B cell (primary cell): ENCODE measurements around the gene LRRC3. TPM values are rescaled to one million over a fixed set of nuclear protein-coding genes. Genes with fewer than 3 reads are reported as not detected.

Experiments
- ATAC-seq: fragments of 200-7000 bp; cut with Tn5 transposase; one replicate; pipeline ENCODE4 v1.10.0; 2021; ENCODE audit warnings: low read depth, mild to moderate bottlenecking, moderate number of reproducible peaks, moderate library complexity
- CTCF ChIA-PET: fragments of 350-600 bp; sonication (Branson Sonifier 250); formaldehyde crosslinking; loops from one replicate; lab custom pipeline; 2021; ENCODE audit warnings: antibody characterized with exemption, inconsistent platforms; lab: Charles Lee
- POLR2A ChIA-PET: fragments of 350-600 bp; sonication (Branson Sonifier 250); formaldehyde crosslinking; loops from one replicate; lab custom pipeline; 2021; ENCODE audit warnings: antibody characterized with exemption; lab: Charles Lee
- DNase-seq: peaks from one replicate; pipeline ENCODE4 v3.0.0; 2013
- H2AFZ ChIP-seq: 2 replicates; pipeline ENCODE4 v1.6.1; 2012; ENCODE audit warnings: mild to moderate bottlenecking, low read depth, low read length; ENCODE audit not compliant: insufficient read depth, poor library complexity, severe bottlenecking
- H3K27ac ChIP-seq, 2 donors: 1 replicate in 1 of 2; 2 replicates in 1 of 2; pipeline ENCODE4 v1.5.1; 2012 to 2013; ENCODE audit warnings: low read length in 2 of 2, mild to moderate bottlenecking in 2 of 2, moderate library complexity in 1 of 2
- H3K27me3 ChIP-seq, 4 experiments: fragments of 200-600 bp in 1 of 4; sonication (generic) in 1 of 4; replicated peaks in 1 of 4; 1 replicate in 2 of 4; 2 replicates in 2 of 4; pipeline versions ENCODE4 v1.6.1 to v1.7.0; 2013 to 2016; ENCODE audit warnings: low read length in 3 of 4, mild to moderate bottlenecking in 2 of 4, mixed read lengths in 1 of 4, moderate library complexity in 1 of 4; ENCODE audit not compliant: insufficient read depth in 4 of 4, control insufficient read depth in 3 of 4; ENCODE audit errors: control extremely low read depth in 1 of 4
- H3K36me3 ChIP-seq, 2 experiments: replicated peaks in 1 of 2; 1 replicate in 1 of 2; 2 replicates in 1 of 2; pipeline versions ENCODE4 v1.6.1 to v1.7.1; 2013; ENCODE audit warnings: low read length in 1 of 2; ENCODE audit not compliant: insufficient read depth in 2 of 2, control insufficient read depth in 1 of 2; ENCODE audit errors: control extremely low read depth in 1 of 2, extremely low read depth in 1 of 2
- H3K4me1 ChIP-seq, 2 donors: fragments of 200-600 bp in 1 of 2; sonication (generic) in 1 of 2; 1 replicate in 1 of 2; 2 replicates in 1 of 2; pipeline versions ENCODE4 v1.5.1 to v1.6.1; 2013 to 2017; ENCODE audit warnings: low read length in 2 of 2; ENCODE audit not compliant: control insufficient read depth in 2 of 2, insufficient read depth in 2 of 2
- H3K4me2 ChIP-seq: replicated peaks from 2 replicates; pipeline ENCODE3; 2012; ENCODE audit warnings: mild to moderate bottlenecking, low read depth, low read length; ENCODE audit not compliant: poor library complexity, severe bottlenecking
- H3K4me3 ChIP-seq, 5 experiments: fragments of 200-600 bp in 1 of 5; sonication (generic) in 1 of 5; 1 replicate in 3 of 5; 2 replicates in 2 of 5; pipeline versions ENCODE4 v1.5.1 to v1.7.0; 2011 to 2016; ENCODE audit warnings: low read length in 4 of 5, mild to moderate bottlenecking in 4 of 5, low read depth in 2 of 5, control low read depth in 1 of 5, moderate library complexity in 1 of 5; ENCODE audit not compliant: insufficient read depth in 1 of 5; ENCODE audit errors: control extremely low read depth in 1 of 5, extremely low read depth in 1 of 5
- H3K79me2 ChIP-seq: fragments of 200-600 bp; sonication (generic); one replicate; pipeline ENCODE4 v1.6.0; 2016; ENCODE audit warnings: low read length; ENCODE audit not compliant: control insufficient read depth, insufficient read depth
- H3K9ac ChIP-seq: fragments of 200-600 bp; sonication (generic); 2 replicates; pipeline ENCODE4 v1.6.1; 2017; ENCODE audit warnings: mild to moderate bottlenecking, low read length, moderate library complexity
- H3K9me3 ChIP-seq, 3 donors: one replicate each; pipeline versions ENCODE4 v1.6.1 to v1.7.1; 2013; ENCODE audit warnings: low read length in 2 of 3; ENCODE audit not compliant: control insufficient read depth in 2 of 3, insufficient read depth in 1 of 3; ENCODE audit errors: control extremely low read depth in 1 of 3
- H4K20me1 ChIP-seq: 2 replicates; pipeline ENCODE4 v1.6.0; 2012; ENCODE audit warnings: mild to moderate bottlenecking, low read length; ENCODE audit not compliant: insufficient read depth, control insufficient read depth, poor library complexity, severe bottlenecking
- H3K27ac Mint-ChIP-seq: one replicate; pipeline ENCODE4 v1.8.0; 2021; ENCODE audit warnings: mixed read lengths
- H3K27me3 Mint-ChIP-seq: one replicate; pipeline ENCODE4 v1.8.0; 2021; ENCODE audit warnings: mixed read lengths
- H3K4me1 Mint-ChIP-seq: one replicate; pipeline ENCODE4 v1.8.0; 2021; ENCODE audit warnings: mixed read lengths
- H3K4me3 Mint-ChIP-seq: one replicate; pipeline ENCODE4 v1.8.0; 2021; ENCODE audit warnings: mixed read lengths
- H3K9me3 Mint-ChIP-seq: one replicate; pipeline ENCODE4 v1.8.0; 2022; ENCODE audit warnings: mixed read lengths; ENCODE audit not compliant: insufficient read depth
- CTCF ChIP-seq: fragments of 200-600 bp; IDR thresholded peaks from one replicate; pipeline ENCODE4 v1.8.0; 2022; ENCODE audit warnings: antibody characterized with exemption, mild to moderate bottlenecking
- EZH2 ChIP-seq: IDR thresholded peaks from 2 replicates; pipeline ENCODE4 v1.6.1; 2012; ENCODE audit warnings: borderline replicate concordance, low read depth, mild to moderate bottlenecking, moderate library complexity, low read length; ENCODE audit not compliant: insufficient read depth, poor library complexity, severe bottlenecking
- WGBS: methylation state at CpG from one replicate; pipeline ENCODE4 v1.1.5; 2013; ENCODE audit warnings: missing lambda C conversion rate; ENCODE audit not compliant: insufficient coverage; 5-methylcytosine and 5-hydroxymethylcytosine counted together
- intact Hi-C: fragments of 100-400 bp; cut with micrococcal nuclease; formaldehyde crosslinking; loops from one replicate; pipeline ENCODE4 v1.10.0; 2022
- polyA plus RNA-seq: library from polyadenylated mRNA; depleted of rRNA; stranded (reverse); fragments of >200 nt; gene quantifications from 2 replicates; pipeline ENCODE4 v1.2.3, GENCODE V29; 2012
- total RNA-seq, 2 donors: library from RNA; stranded (reverse); fragments of 120-200 nt in 1 of 2; gene quantifications; 1 replicate in 1 of 2; 2 replicates in 1 of 2; pipeline versions ENCODE4 v1.2.3 to v1.2.4, GENCODE V29; 2013 to 2022

LRRC3 gene
- total and polyA plus RNA-seq, 2 donors (not counting 1 experiment from before 2014, with no cell fraction given), result 0.46 to 3.3 TPM

GRCh38 chr21:44460441-44460755 lies 5.1 kb downstream of the LRRC3 start:
- no peak overlapping the region for H3K4me3 Mint-ChIP-seq
- H3K9me3 Mint-ChIP-seq, result no peaks in the 10 kb centered on the region
- H3K4me2 ChIP-seq, result no peak overlapping the region
- H3K27ac Mint-ChIP-seq, result no peak overlapping the region
- H2AFZ ChIP-seq, result no peak overlapping the region
- POLR2A ChIA-PET, result no interaction called here
- no peaks in the 10 kb centered on the region for H3K27me3 Mint-ChIP-seq
- H3K27ac ChIP-seq, result no peak overlapping the region
- TF ChIP-seq EZH2 (no peak), CTCF (no peak)
- no peaks in the 10 kb centered on the region for H3K27me3 ChIP-seq
- no peaks in the 10 kb centered on the region for H3K36me3 ChIP-seq
- H3K4me1 ChIP-seq, result peaks cover 6 to 8% of the 10 kb centered on the region in 2 donors
- no peaks in the 10 kb centered on the region for H4K20me1 ChIP-seq
- intact Hi-C loops, result no loop called here
- DNase-seq (no peak), ATAC-seq (no peak)
- no peak overlapping the region for H3K9ac ChIP-seq
- WGBS, result 80% methylated on average over 1 of the region's 8 CpGs
- CTCF ChIA-PET, result no interaction called here
- H3K9me3 ChIP-seq, result no peaks in the 10 kb centered on the region
- H3K79me2 ChIP-seq, result no peaks in the 10 kb centered on the region
- no peak overlapping the region for H3K4me3 ChIP-seq
- peaks cover 2% of the 10 kb centered on the region for H3K4me1 Mint-ChIP-seq

- Histone ChIP-seq H3K9ac (no peak overlapping the region), H3K4me1 (peaks cover 4 to 5% of the 10 kb centered on the region in 2 donors), H3K36me3 (no peaks in the 10 kb centered on the region), H2AFZ (no peak overlapping the region), H3K27ac (no peak overlapping the region), H3K4me2 (no peak overlapping the region), H3K27me3 (no peaks in the 10 kb centered on the region), H3K79me2 (no peaks in the 10 kb centered on the region), H4K20me1 (no peaks in the 10 kb centered on the region), H3K4me3 (no peak overlapping the region), H3K9me3 (no peaks in the 10 kb centered on the region)
- CTCF ChIA-PET, result no interaction called here
- DNase-seq (no peak), ATAC-seq (no peak)
- Mint-ChIP-seq H3K4me1 (peaks cover 2% of the 10 kb centered on the region), H3K27me3 (no peaks in the 10 kb centered on the region), H3K27ac (no peak overlapping the region), H3K9me3 (no peaks in the 10 kb centered on the region), H3K4me3 (no peak overlapping the region)
- no peak for TF ChIP-seq EZH2
- POLR2A ChIA-PET, result no interaction called here
- intact Hi-C loops, result no loop called here
- WGBS, result 93% methylated on average over 8 of the region's 8 CpGs
Observed at GRCh38 chr21:44461005-44461404, 5.7 kb downstream of the LRRC3 start.
